AG10803 (cell line): ENCODE results near the gene SAMD4A.

ENCODE experiments used
- DNase-seq: peaks from one replicate; pipeline ENCODE4 v3.0.0; 2010; ENCODE audit warnings: low read depth
- H3K4me3 ChIP-seq: 2 replicates; pipeline ENCODE4 v1.5.1; 2011; ENCODE audit warnings: mild to moderate bottlenecking, low read length, control low read depth
- CTCF ChIP-seq: conservative IDR thresholded peaks from 2 replicates; pipeline ENCODE4 v1.5.1; 2011; ENCODE audit warnings: mild to moderate bottlenecking, low read length, control low read depth, inconsistent platforms

Gene SAMD4A

GRCh38 chr14:54817506-54817905 lies 250.6 kb downstream of the SAMD4A start:
- TF ChIP-seq CTCF: no peak
- DNase-seq: no peak
- H3K4me3 ChIP-seq: no peak overlapping the region

GRCh38 chr14:54818201-54819133 lies 251.5 kb downstream of the SAMD4A start:
- no peak overlapping the region for H3K4me3 ChIP-seq
- TF ChIP-seq CTCF: no peak
- peak; percentile 77 for DNase-seq

- H3K4me3 ChIP-seq: no peak overlapping the region
- DNase-seq: no peak
- no peak for TF ChIP-seq CTCF
Measured at GRCh38 chr14:54822685-54823084, 255.8 kb downstream of the SAMD4A start.

- H3K4me3 ChIP-seq: no peak overlapping the region
- DNase-seq: no peak
- no peak for TF ChIP-seq CTCF
Measured at GRCh38 chr14:54823757-54824549, 257.0 kb downstream of the SAMD4A start.

GRCh38 chr14:54828037-54828436 lies 261.1 kb downstream of the SAMD4A start:
- no peak for TF ChIP-seq CTCF
- DNase-seq: no peak
- H3K4me3 ChIP-seq: no peak overlapping the region

GRCh38 chr14:54829486-54830224 lies 262.7 kb downstream of the SAMD4A start:
- DNase-seq: no peak
- no peak for TF ChIP-seq CTCF

More at GRCh38 chr14:54829486-54830224, 262.7 kb downstream of the SAMD4A start:
- no peak overlapping the region for H3K4me3 ChIP-seq
